ENCODE data around the gene SYNGAP1.

DNA sequence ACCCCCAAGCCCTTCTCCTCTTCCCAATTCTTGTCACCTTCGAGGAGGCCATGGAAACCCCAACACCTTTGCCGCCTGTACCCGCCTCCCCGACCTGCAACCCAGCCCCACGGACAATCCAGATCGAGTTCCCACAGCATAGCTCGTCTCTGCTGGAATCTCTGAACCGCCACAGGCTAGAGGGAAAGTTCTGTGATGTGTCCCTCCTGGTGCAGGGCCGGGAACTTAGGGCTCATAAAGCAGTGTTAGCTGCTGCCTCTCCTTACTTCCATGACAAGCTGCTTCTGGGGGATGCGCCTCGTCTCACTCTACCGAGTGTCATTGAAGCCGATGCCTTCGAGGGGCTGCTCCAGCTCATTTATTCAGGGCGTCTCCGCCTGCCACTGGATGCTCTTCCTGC lies 35.2 kb downstream of the SYNGAP1 start:
- TF ChIP-seq, protein P1, sequence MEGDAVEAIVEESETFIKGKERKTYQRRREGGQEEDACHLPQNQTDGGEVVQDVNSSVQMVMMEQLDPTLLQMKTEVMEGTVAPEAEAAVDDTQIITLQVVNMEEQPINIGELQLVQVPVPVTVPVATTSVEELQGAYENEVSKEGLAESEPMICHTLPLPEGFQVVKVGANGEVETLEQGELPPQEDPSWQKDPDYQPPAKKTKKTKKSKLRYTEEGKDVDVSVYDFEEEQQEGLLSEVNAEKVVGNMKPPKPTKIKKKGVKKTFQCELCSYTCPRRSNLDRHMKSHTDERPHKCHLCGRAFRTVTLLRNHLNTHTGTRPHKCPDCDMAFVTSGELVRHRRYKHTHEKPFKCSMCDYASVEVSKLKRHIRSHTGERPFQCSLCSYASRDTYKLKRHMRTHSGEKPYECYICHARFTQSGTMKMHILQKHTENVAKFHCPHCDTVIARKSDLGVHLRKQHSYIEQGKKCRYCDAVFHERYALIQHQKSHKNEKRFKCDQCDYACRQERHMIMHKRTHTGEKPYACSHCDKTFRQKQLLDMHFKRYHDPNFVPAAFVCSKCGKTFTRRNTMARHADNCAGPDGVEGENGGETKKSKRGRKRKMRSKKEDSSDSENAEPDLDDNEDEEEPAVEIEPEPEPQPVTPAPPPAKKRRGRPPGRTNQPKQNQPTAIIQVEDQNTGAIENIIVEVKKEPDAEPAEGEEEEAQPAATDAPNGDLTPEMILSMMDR (IDR thresholded peaks at IDR 0.05), result no peak
- TF ChIP-seq POLR2A (IDR thresholded peaks at IDR 0.05), result no peak
